ENCODE data around the gene SOHLH2.

The SOHLH2 gene

DNA sequence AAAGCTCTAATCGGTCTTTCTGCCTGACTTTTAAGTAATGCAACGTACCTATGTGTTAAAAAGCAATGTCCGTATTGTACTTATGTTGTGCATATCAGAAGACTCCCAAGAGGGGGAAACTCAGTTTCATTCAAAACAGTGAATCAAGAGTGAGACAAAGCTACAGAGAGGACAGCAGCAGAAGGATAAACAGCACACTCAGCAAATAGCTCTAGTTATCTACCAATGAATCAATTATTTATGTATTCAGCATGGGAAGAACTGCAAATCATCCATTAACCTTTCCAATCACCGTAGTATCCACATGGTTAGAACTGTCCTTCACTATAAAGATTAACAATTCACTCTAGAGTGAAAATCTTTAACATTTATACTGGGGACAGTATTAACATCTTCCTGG is 36.7 kb upstream of the SOHLH2 start:
- Histone ChIP-seq H3K4me2 (ENCODE audit: insufficient read depth, low read length) (no peak overlapping the region), H3K79me2 (ENCODE audit: insufficient read depth, low read length) (no peaks in the 10 kb centered on the region), H3K9me3 (ENCODE audit: insufficient read depth, low read length, severe bottlenecking) (no peaks in the 10 kb centered on the region), H3K27ac (ENCODE audit: low read length) (no peak overlapping the region), H3K4me3 (ENCODE audit: low read depth in 1 of 2, low read length in 2 of 2) (no peak overlapping the region), H3K4me1 (ENCODE audit: insufficient read depth, low read length) (no peaks in the 10 kb centered on the region), H2AFZ (ENCODE audit: low read depth, low read length) (no peak overlapping the region), H4K20me1 (ENCODE audit: insufficient read depth, low read length) (no peaks in the 10 kb centered on the region), H3K36me3 (ENCODE audit: insufficient read depth, low read length) (no peaks in the 10 kb centered on the region), H3K27me3 (ENCODE audit: insufficient read depth, low read length, poor library complexity) (no peaks in the 10 kb centered on the region), H3K9ac (ENCODE audit: low read depth, low read length) (no peak overlapping the region)
- ATAC-seq (ENCODE audit: insufficient read depth, low read depth) (no peak), DNase-seq (no peak)
- TF ChIP-seq, protein P1, sequence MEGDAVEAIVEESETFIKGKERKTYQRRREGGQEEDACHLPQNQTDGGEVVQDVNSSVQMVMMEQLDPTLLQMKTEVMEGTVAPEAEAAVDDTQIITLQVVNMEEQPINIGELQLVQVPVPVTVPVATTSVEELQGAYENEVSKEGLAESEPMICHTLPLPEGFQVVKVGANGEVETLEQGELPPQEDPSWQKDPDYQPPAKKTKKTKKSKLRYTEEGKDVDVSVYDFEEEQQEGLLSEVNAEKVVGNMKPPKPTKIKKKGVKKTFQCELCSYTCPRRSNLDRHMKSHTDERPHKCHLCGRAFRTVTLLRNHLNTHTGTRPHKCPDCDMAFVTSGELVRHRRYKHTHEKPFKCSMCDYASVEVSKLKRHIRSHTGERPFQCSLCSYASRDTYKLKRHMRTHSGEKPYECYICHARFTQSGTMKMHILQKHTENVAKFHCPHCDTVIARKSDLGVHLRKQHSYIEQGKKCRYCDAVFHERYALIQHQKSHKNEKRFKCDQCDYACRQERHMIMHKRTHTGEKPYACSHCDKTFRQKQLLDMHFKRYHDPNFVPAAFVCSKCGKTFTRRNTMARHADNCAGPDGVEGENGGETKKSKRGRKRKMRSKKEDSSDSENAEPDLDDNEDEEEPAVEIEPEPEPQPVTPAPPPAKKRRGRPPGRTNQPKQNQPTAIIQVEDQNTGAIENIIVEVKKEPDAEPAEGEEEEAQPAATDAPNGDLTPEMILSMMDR (IDR thresholded peaks at IDR 0.05; ENCODE audit: borderline replicate concordance, extremely low read depth, low read length, poor library complexity, severe bottlenecking) = no peak
- TF ChIP-seq EZH2 (IDR thresholded peaks at IDR 0.05; ENCODE audit: borderline replicate concordance, low read depth, low read length, severe bottlenecking) = no peak

DNA sequence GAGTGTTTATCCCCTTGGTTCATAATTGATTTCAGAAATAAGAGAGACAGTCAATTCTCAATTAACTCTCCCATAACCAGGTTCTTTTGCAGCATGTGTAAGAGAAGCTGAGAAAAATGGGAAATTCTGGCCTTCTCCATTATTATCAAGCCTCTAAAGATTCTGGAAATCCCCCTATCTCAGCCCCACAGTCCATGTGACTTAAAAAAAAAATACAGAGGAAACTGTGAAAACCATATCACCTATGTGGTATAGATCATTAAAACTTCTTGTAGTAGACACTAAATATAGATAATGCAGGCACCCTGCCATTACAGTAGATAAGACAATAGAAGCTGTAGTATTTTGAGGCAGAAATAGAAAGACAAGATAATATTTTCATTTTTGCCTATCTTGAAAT is 34.3 kb upstream of the SOHLH2 start:
- Histone ChIP-seq H3K27ac (ENCODE audit: low read length) (no peak overlapping the region), H3K79me2 (ENCODE audit: insufficient read depth, low read length) (no peaks in the 10 kb centered on the region), H3K27me3 (ENCODE audit: insufficient read depth, low read length, poor library complexity) (no peaks in the 10 kb centered on the region), H3K4me3 (ENCODE audit: low read depth in 1 of 2, low read length in 2 of 2) (no peak overlapping the region), H3K36me3 (ENCODE audit: insufficient read depth, low read length) (no peaks in the 10 kb centered on the region), H2AFZ (ENCODE audit: low read depth, low read length) (no peak overlapping the region), H3K9ac (ENCODE audit: low read depth, low read length) (no peak overlapping the region), H3K4me1 (ENCODE audit: insufficient read depth, low read length) (no peaks in the 10 kb centered on the region), H3K9me3 (ENCODE audit: insufficient read depth, low read length, severe bottlenecking) (no peaks in the 10 kb centered on the region), H3K4me2 (ENCODE audit: insufficient read depth, low read length) (no peak overlapping the region), H4K20me1 (ENCODE audit: insufficient read depth, low read length) (no peaks in the 10 kb centered on the region)
- TF ChIP-seq EZH2 (IDR thresholded peaks at IDR 0.05; ENCODE audit: borderline replicate concordance, low read depth, low read length, severe bottlenecking) = no peak
- TF ChIP-seq, protein P1 (IDR thresholded peaks at IDR 0.05; ENCODE audit: borderline replicate concordance, extremely low read depth, low read length, poor library complexity, severe bottlenecking) = no peak
- ATAC-seq (ENCODE audit: insufficient read depth, low read depth) (no peak), DNase-seq (no peak)

- no peak overlapping the region for H3K4me3 ChIP-seq (ENCODE audit: low read depth in 1 of 2, low read length in 2 of 2)
- ATAC-seq (ENCODE audit: insufficient read depth, low read depth) (no peak), DNase-seq (no peak)
- H2AFZ ChIP-seq (ENCODE audit: low read depth, low read length) = no peak overlapping the region
- H4K20me1 ChIP-seq (ENCODE audit: insufficient read depth, low read length) = no peaks in the 10 kb centered on the region
- no peak overlapping the region for H3K9ac ChIP-seq (ENCODE audit: low read depth, low read length)
- H3K9me3 ChIP-seq (ENCODE audit: insufficient read depth, low read length, severe bottlenecking) = no peaks in the 10 kb centered on the region
- H3K27me3 ChIP-seq (ENCODE audit: insufficient read depth, low read length, poor library complexity) = no peaks in the 10 kb centered on the region
- no peak overlapping the region for H3K4me2 ChIP-seq (ENCODE audit: insufficient read depth, low read length)
- H3K79me2 ChIP-seq (ENCODE audit: insufficient read depth, low read length) = no peaks in the 10 kb centered on the region
- no peak overlapping the region for H3K27ac ChIP-seq (ENCODE audit: low read length)
- H3K36me3 ChIP-seq (ENCODE audit: insufficient read depth, low read length) = no peaks in the 10 kb centered on the region
- no peak for TF ChIP-seq EZH2 (IDR thresholded peaks at IDR 0.05; ENCODE audit: borderline replicate concordance, low read depth, low read length, severe bottlenecking)
- TF ChIP-seq, protein P1 (IDR thresholded peaks at IDR 0.05; ENCODE audit: borderline replicate concordance, extremely low read depth, low read length, poor library complexity, severe bottlenecking) = no peak
- no peaks in the 10 kb centered on the region for H3K4me1 ChIP-seq (ENCODE audit: insufficient read depth, low read length)
Observed at GRCh38 chr13:36244990-36245389, 30.6 kb upstream of the SOHLH2 start.

GRCh38 chr13:36244073-36244472 is 29.7 kb upstream of the SOHLH2 start:
- DNase-seq (no peak), ATAC-seq (ENCODE audit: insufficient read depth, low read depth) (no peak)
- Histone ChIP-seq H2AFZ (ENCODE audit: low read depth, low read length) (no peak overlapping the region), H3K27ac (ENCODE audit: low read length) (no peak overlapping the region), H3K4me3 (ENCODE audit: low read depth in 1 of 2, low read length in 2 of 2) (no peak overlapping the region), H3K36me3 (ENCODE audit: insufficient read depth, low read length) (no peaks in the 10 kb centered on the region), H4K20me1 (ENCODE audit: insufficient read depth, low read length) (no peaks in the 10 kb centered on the region), H3K9me3 (ENCODE audit: insufficient read depth, low read length, severe bottlenecking) (no peaks in the 10 kb centered on the region), H3K4me2 (ENCODE audit: insufficient read depth, low read length) (no peak overlapping the region), H3K4me1 (ENCODE audit: insufficient read depth, low read length) (no peaks in the 10 kb centered on the region), H3K27me3 (ENCODE audit: insufficient read depth, low read length, poor library complexity) (no peaks in the 10 kb centered on the region), H3K9ac (ENCODE audit: low read depth, low read length) (no peak overlapping the region), H3K79me2 (ENCODE audit: insufficient read depth, low read length) (no peaks in the 10 kb centered on the region)
- TF ChIP-seq, protein P1 (IDR thresholded peaks at IDR 0.05; ENCODE audit: borderline replicate concordance, extremely low read depth, low read length, poor library complexity, severe bottlenecking) = no peak
- TF ChIP-seq EZH2 (IDR thresholded peaks at IDR 0.05; ENCODE audit: borderline replicate concordance, low read depth, low read length, severe bottlenecking) = no peak

Data from DND-41 (cell line).